ENCODE results near the gene AMER3. TPM values are rescaled to one million over a fixed set of nuclear protein-coding genes. Genes with fewer than 3 reads are reported as not detected.
"Not testable (repeated sequence)": the region's sequence is repeated elsewhere in the genome, so short reads cannot be mapped to it uniquely, and the experiment has no call there.

AMER3 gene
- total RNA-seq, 2 donors from 2014 or later: 0.18 to 10.1 TPM

DNA sequence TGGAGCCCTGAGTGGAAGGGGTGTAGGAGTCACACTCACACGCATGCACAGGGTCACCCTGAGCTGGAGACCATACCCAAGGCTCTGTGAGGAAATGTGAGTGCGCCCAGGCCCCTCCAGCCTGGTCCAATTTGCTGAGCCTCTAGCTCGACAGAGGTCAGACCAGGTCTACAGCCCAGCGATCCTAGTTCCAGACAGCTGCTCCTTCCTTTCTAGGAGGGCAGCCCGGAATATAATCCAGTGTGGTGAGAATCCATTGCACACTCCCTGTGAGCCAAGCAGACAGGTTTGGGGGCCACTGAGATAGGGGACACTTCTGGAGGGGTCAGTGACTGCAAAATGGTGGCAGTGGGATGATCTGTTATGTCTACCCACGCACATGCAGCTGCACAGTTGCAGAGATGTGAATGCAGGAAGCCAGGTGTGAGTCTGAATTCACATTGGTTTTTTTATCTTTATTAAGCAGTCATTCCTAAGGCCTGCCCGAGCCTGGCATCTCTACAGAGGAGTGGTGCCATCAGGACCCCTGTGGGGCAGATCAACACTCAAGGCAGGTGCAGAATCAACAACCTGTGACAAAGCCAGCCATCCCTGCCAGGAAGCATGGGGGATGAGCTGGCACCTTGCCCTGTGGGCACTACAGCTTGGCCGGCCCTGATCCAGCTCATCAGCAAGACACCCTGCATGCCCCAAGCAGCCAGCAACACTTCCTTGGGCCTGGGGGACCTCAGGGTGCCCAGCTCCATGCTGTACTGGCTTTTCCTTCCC is 26.6 kb upstream of the AMER3 start, which contains the start of gene GPR148:
Gene GPR148 (plus strand): TSS at position 522 of the 768 bp plus-strand sequence. CDS start 82 bp downstream, at position 604.
- Histone ChIP-seq H3K27me3 (replicated peaks; ENCODE audit: insufficient read depth) (no peaks in the 10 kb centered on the region), H3K36me3 (no peaks in the 10 kb centered on the region), H3K4me3 (peak within 1 kb of the TSS; percentile 43 to 44), H3K4me1 (replicated peaks) (no peaks in the 10 kb centered on the region), H3K9me3 (no peaks in the 10 kb centered on the region), H3K27ac (peak within 1 kb of the TSS in 1 of 2 donors; percentile 79)
- WGBS: 53% methylated on average over 8 of the region's 8 CpGs
- intact Hi-C loops (cut with DNase I): no loop called here
- TF ChIP-seq POLR2AphosphoS5 (IDR thresholded peaks at IDR 0.05): no peak
- TF ChIP-seq POLR2A (IDR thresholded peaks at IDR 0.05): no peak
- TF ChIP-seq, protein P1, sequence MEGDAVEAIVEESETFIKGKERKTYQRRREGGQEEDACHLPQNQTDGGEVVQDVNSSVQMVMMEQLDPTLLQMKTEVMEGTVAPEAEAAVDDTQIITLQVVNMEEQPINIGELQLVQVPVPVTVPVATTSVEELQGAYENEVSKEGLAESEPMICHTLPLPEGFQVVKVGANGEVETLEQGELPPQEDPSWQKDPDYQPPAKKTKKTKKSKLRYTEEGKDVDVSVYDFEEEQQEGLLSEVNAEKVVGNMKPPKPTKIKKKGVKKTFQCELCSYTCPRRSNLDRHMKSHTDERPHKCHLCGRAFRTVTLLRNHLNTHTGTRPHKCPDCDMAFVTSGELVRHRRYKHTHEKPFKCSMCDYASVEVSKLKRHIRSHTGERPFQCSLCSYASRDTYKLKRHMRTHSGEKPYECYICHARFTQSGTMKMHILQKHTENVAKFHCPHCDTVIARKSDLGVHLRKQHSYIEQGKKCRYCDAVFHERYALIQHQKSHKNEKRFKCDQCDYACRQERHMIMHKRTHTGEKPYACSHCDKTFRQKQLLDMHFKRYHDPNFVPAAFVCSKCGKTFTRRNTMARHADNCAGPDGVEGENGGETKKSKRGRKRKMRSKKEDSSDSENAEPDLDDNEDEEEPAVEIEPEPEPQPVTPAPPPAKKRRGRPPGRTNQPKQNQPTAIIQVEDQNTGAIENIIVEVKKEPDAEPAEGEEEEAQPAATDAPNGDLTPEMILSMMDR (IDR thresholded peaks at IDR 0.05): no peak
- DNase-seq (ENCODE audit: low spot score): no peak

DNA sequence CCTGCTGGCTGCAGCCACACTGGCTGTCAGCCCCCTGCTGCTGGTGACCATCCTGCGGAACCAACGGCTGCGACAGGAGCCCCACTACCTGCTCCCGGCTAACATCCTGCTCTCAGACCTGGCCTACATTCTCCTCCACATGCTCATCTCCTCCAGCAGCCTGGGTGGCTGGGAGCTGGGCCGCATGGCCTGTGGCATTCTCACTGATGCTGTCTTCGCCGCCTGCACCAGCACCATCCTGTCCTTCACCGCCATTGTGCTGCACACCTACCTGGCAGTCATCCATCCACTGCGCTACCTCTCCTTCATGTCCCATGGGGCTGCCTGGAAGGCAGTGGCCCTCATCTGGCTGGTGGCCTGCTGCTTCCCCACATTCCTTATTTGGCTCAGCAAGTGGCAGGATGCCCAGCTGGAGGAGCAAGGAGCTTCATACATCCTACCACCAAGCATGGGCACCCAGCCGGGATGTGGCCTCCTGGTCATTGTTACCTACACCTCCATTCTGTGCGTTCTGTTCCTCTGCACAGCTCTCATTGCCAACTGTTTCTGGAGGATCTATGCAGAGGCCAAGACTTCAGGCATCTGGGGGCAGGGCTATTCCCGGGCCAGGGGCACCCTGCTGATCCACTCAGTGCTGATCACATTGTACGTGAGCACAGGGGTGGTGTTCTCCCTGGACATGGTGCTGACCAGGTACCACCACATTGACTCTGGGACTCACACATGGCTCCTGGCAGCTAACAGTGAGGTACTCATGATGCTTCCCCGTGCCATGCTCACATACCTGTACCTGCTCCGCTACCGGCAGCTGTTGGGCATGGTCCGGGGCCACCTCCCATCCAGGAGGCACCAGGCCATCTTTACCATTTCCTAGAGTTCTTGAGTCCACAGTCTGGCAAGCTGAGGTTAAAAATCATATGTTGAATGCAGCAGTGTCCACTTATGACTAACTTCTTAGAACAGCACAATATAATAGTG is 25.7 kb upstream of the AMER3 start:
- H3K4me3 ChIP-seq: no peak overlapping the region
- no peaks in the 10 kb centered on the region for H3K4me1 ChIP-seq (replicated peaks)
- intact Hi-C loops (cut with DNase I): no loop called here
- H3K27me3 ChIP-seq (replicated peaks; ENCODE audit: insufficient read depth): no peaks in the 10 kb centered on the region
- no peak overlapping the region for H3K27ac ChIP-seq
- no peak for TF ChIP-seq POLR2A (IDR thresholded peaks at IDR 0.05)
- TF ChIP-seq, protein P1 (IDR thresholded peaks at IDR 0.05): no peak
- 88% methylated on average over 17 of the region's 17 CpGs for WGBS
- no peaks in the 10 kb centered on the region for H3K36me3 ChIP-seq
- no peak for DNase-seq (ENCODE audit: low spot score)
- no peaks in the 10 kb centered on the region for H3K9me3 ChIP-seq

DNA sequence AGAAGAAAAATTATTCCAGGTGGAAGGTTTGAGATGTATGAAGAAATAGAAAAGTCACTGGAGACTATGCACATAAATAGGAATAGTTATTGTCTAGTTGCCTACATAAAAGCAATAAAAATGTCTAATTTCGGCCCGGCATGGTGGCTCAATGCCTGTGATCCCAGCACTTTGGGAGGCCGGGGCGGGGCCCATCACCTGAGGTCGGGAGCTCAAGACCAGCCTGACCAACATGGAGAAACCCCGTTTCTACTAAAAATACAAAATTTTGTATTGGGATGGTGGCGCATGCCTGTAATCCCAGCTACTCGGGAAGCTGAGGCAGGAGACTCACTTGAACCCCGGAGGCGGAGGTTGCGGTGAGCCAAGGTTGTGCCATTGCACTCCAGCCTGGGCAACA is 23.1 kb upstream of the AMER3 start:
- DNase-seq (ENCODE audit: low spot score); H3K27me3 ChIP-seq (replicated peaks; ENCODE audit: insufficient read depth); intact Hi-C loops (cut with DNase I); H3K27ac ChIP-seq; H3K36me3 ChIP-seq; H3K9me3 ChIP-seq; H3K4me1 ChIP-seq (replicated peaks); H3K4me3 ChIP-seq: not testable (repeated sequence)
- WGBS: 82% methylated on average over 11 of the region's 11 CpGs

DNA sequence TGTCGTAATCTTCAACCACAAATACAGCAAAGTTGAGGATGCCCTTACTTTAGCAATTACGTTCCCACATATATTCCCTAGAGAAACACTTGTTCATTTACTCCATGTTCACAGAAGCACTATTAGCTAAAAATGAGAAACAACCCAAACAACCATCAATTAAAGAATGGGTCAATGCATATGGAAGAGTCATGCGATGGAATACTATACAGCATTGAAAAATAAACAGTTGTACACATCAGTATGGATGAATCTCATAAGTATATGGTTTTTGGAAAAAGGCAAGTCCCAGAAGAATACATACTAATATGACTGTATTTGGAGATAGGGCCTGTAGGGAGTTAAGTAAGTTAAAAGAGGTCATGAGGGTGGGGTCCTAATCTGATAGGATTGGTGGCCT is 20.1 kb upstream of the AMER3 start:
- TF ChIP-seq, protein P1 (IDR thresholded peaks at IDR 0.05): no peak
- TF ChIP-seq POLR2A (IDR thresholded peaks at IDR 0.05): no peak
- TF ChIP-seq POLR2AphosphoS5 (IDR thresholded peaks at IDR 0.05): no peak
- Histone ChIP-seq H3K4me3 (no peak overlapping the region), H3K9me3 (no peaks in the 10 kb centered on the region), H3K36me3 (no peaks in the 10 kb centered on the region), H3K4me1 (replicated peaks) (no peaks in the 10 kb centered on the region), H3K27me3 (replicated peaks; ENCODE audit: insufficient read depth) (no peaks in the 10 kb centered on the region), H3K27ac (no peak overlapping the region)
- 93% methylated on average over 3 of the region's 3 CpGs for WGBS
- no peak for DNase-seq (ENCODE audit: low spot score)
- intact Hi-C loops (cut with DNase I): no loop called here

DNA sequence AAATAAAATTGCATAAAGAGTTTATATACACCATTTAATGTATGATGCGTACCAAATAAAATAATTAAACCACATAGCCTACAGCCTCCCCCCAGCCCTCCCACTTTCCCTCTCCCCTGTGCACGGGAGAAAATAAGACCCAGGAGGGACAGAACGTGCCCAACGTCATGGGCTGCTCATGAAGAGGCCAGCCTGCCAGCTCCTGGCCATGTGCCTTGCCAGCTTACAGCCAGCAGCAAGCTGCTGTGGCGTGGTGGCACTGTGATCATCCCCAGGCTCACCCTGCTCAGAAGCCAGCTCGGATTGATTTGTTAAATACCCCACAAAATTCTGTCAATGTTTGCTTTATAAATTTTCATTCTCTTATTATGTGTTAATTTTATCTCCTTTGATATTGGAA is 18.9 kb upstream of the AMER3 start:
- TF ChIP-seq POLR2AphosphoS5 (IDR thresholded peaks at IDR 0.05) (no peak), POLR2A (IDR thresholded peaks at IDR 0.05) (no peak)
- TF ChIP-seq, protein P1 (IDR thresholded peaks at IDR 0.05): no peak
- intact Hi-C loops (cut with DNase I): no loop called here
- Histone ChIP-seq H3K27ac (no peak overlapping the region), H3K4me1 (replicated peaks) (no peaks in the 10 kb centered on the region), H3K36me3 (no peaks in the 10 kb centered on the region), H3K9me3 (no peaks in the 10 kb centered on the region), H3K4me3 (no peak overlapping the region), H3K27me3 (replicated peaks; ENCODE audit: insufficient read depth) (no peaks in the 10 kb centered on the region)
- no peak for DNase-seq (ENCODE audit: low spot score)
- whole genome bisulfite sequencing: 66% methylated on average over 6 of the region's 6 CpGs
